HPDE6-E6E7 (cell line): ENCODE results near the gene NAV2.

Experiments
- DNase-seq: peaks from one replicate; pipeline ENCODE4 v3.0.0; 2011; ENCODE audit warnings: missing footprints; ENCODE audit errors: extremely low spot score

The NAV2 gene

DNA sequence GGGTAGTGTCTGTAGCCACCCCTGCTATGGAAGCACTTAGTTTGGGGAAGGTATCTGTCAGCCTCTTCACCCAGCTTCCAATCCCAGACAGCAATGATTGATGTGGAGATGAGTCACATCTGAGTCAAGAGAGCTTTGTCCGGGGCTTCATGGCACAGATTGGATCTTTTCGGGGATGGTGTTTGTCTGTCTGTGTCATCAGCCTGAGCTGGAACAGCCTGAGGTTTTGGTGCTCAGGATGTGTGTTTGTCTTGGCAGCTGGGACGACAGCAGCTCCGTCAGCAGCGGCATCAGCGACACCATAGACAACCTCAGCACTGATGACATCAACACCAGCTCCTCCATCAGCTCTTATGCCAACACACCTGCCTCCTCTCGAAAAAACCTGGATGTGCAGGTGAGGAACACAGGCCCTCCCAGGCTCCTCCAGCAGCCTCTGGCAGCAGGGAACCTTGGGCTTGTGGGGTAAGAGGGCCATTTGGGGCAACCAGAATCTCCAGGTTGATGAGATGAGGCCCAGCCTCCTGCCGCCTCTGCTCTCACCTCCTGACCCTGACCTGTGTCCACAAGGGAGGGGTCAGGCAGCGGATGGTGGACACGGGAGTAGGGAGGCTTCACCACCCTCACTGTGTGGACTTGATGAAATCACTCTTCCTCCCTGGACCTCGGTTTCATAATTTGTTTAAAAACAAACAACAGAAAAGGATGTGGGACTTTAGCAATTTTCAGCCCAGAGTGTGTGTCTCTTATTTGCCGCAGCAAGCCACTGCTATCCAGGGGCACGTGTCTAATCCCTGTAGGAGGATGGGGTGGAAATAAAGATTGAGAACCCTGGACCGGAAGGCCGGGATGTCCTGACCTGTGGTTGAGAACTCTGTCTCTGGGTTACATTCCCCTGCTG lies 323.3 kb downstream of the NAV2 start:
- peak; percentile 76 for DNase-seq

DNA sequence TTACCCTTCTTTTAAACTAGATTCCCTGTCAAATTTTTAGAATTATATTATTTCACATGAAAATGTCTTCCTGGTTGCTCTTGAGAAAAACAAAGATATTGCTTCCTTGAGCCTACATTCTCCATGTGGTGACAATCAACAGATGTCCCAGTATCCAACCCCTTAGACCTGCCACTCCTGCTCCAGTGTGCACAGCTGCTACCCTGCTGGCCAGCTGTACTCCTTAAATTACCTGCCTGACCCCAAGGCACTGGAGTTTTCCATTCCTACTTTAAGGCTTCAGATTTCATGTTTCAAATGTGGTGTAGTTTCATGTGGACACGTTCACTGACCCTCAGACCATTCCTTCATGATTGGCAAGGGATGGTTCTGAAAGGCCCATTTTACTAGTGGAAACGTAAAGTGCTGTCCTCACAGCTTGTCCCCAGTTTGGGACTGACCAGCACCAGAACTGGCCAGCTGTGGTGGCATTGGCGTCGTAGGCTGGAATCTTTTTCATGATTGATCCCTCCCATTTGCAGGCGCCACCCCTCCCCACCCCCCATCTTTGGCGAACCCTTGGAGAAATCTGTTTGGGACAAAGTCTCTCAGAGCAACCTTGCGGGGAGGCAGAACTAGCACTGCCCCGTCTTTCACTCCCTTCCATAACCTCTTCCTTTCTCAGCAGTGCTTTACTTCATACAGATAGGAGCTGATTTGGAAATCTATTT lies 324.1 kb downstream of the NAV2 start:
- no peak for DNase-seq

- DNase-seq: no peak
Observed at GRCh38 chr11:20037396-20038153, 324.9 kb downstream of the NAV2 start.

DNA sequence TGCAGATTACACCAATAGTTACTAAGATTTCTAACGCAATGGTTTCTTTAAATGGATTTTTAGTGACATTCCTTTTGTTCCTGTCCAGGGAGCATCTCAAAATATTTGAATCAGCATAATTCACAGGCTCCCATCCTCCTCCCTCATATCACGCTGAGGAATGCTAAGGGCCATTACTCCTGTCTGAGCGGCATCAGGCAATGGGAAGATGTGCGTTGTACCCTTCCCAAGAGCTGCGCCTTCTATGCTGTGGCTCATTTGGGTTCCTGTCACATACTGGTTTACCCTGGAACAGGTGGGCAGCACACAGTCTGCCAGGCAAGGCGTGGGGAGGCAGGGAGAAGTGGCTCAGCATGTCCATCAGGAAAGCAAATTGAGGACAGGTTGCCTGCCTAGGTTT lies 325.8 kb downstream of the NAV2 start:
- no peak for DNase-seq

DNA sequence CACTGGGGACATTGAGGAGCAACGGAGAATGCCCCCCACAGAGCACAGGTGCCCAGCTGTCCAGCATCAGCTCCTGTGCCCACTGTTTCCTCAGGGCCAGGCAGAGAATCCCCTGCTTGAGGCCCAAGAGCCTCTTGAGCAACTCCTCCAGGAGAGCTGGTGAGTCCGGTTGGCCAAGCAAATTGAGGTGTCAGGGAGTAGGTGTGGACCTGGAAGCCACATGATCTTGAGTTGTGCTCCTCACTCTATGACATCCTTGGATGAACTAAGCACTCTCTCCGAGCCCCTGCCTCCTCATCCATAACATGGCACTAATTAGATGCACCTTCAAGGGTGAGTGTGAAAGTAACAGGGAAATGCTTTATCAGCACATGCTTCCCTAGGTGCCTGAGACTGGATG lies 326.3 kb downstream of the NAV2 start:
- DNase-seq: no peak

- DNase-seq: no peak
Observed at GRCh38 chr11:20041499-20041898, 328.9 kb downstream of the NAV2 start.

- DNase-seq: no peak
Observed at GRCh38 chr11:20042045-20042639, 329.5 kb downstream of the NAV2 start.

GRCh38 chr11:20042811-20043341 lies 330.2 kb downstream of the NAV2 start:
- DNase-seq: no peak

DNA sequence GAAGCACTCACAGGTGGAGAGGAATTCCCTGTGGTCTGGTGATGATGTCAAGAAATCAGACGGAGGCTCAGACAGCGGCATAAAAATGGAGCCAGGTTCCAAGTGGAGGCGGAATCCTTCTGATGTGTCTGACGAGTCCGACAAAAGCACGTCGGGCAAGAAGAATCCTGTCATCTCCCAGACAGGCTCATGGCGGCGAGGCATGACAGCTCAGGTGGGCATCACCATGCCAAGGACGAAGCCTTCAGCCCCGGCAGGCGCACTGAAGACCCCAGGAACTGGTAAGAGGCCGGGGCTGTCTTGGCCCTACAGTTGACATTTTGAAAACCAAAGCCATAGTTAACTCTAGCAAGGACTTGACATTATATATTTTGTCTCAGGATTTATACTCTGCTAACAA lies 331.4 kb downstream of the NAV2 start:
- DNase-seq: no peak

DNA sequence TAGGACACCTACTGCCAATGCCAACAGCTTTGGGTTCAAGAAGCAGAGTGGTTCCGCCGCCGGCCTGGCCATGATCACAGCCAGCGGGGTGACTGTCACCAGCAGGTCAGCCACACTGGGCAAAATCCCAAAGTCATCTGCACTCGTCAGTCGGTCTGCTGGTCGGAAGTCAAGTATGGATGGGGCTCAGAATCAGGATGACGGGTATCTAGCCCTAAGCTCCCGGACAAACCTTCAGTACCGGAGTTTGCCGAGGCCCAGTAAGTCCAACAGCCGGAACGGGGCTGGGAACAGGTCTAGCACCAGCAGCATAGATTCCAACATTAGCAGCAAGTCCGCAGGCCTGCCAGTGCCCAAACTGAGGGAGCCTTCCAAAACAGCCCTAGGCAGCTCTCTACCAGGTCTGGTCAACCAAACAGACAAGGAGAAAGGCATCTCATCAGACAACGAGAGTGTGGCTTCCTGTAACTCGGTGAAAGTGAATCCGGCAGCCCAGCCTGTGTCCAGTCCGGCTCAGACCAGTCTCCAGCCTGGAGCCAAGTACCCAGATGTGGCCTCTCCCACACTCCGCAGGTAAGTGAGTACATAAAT lies 332.6 kb downstream of the NAV2 start:
- DNase-seq: no peak

- DNase-seq: no peak
Observed at GRCh38 chr11:20046416-20046815, 333.8 kb downstream of the NAV2 start.

- no peak for DNase-seq
Observed at GRCh38 chr11:20047006-20047768, 334.6 kb downstream of the NAV2 start.

- no peak for DNase-seq
Observed at GRCh38 chr11:20047769-20048154, 335.1 kb downstream of the NAV2 start.

- DNase-seq: no peak
Observed at GRCh38 chr11:20048246-20048645, 335.6 kb downstream of the NAV2 start.

- no peak for DNase-seq
Observed at GRCh38 chr11:20048707-20049106, 336.1 kb downstream of the NAV2 start.

DNA sequence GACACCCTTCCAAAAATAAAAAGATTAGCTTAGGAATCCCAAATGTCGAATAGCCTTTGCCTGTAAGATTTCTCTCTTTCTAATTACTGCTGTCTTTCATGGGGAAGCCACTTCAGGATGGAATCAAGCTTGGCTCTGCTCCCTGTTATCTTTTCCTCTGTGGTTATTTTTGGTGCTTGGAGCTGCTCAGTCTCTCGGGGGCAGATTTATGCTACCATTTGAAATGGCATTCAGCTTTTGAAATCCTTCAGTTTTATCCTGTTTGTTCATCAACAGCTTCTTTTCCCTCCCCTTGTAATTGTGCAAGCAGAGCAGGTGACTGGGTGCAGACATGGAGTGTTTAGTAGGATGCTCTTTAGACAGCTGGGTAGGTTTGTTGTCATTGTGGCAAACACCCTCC lies 336.6 kb downstream of the NAV2 start:
- DNase-seq: no peak

DNA sequence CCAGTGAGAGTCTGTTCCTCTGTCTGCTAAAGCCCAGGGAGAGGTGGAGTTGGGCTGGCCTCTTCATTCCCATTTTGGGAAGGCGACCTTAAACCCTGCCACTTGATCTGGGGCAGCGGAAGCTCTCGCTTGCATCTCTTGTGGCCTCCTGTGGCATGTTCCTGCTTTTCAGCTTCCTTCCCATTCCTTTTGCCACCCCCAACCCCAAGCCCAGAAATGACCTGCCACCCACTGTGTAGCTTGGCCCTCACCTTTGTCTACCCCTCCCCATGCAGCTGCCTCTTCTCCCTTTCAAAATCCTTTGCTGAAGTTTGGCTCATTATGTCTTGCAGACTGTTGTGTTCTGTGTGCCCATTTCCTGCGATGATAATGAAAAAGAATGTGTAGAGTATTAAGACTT lies 337.4 kb downstream of the NAV2 start:
- no peak for DNase-seq

DNA sequence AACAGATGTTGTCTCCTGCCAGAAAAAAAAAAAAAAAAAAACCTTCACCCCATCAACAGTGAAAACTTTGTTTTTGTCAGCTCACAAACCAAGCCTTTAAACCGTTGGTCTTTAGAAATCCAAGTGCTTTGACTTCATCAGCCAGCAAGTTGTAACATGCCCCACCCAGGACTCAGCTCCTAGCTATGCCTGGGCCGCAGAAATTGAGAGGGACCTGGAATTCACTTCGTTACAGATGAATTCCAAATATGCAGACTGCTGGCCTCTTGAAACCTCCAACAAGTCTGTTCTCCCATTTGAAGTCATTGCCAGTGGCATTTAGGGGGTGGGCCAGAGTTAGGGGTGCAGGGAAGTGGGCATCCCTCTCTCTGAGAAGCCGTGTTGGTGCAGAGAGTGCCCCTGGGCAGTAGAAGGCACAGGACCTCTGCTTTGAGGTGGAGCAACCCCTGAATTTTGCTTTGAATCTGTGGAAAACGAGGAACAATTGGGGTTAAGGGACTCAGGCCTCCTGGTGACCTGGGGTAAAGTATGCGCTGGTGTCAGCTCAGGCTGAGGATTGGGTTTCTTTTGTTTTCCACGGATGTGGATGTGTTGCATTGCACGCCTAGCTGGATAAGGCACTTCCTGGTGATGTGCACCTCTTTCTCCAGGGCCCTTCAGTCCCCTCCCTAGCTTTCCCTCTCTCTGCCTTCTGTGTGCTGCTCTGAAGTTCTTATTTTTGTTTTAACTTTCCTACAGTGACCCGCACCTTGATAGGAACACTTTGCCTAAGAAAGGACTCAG lies 338.1 kb downstream of the NAV2 start:
- peak; percentile 73 for DNase-seq

DNA sequence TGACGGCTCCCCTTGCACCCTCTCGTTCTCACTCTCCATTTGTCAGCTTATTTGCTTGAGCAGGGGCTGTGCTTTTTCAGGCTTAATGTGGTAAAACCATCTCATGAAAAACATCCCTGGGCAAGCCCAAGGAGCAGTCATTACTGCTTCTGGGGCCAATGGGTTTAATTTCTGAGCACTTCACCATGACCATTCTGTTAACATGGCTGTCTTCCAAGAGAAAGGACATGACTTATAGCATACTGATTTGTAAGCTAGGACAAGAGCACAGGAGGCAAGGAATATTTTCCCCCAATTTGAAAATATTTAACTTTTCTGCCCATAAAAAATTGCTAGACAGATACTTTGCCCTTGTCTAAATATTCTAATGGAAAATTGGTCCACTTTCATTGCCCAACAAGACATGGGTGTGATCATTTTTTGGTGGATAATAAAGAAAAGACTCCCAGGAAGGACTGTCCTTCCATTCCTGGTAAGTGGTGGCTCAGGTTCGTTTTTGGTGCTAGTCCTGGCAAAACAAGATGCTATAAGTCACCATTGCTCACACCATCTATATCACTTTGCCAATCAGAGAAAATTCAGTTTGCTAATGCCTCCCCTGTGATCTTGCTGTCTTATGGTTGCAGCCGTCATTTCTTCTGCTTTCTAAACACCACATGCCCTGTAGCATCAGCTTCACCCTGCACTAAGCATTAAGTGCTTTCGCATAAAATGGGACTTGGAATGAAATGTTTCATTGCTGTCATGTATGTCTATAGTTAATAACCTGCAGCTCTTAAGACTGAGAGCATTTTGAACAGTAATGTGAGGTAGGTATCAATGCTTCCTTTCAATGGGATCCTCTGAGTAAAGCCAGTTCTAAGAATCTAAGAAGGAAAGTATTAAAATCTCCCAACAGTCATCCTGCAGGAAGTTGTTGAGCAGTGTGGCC lies 339.1 kb downstream of the NAV2 start:
- DNase-seq: no peak
